Fibroblast of the aortic adventitia (primary cell): ENCODE results near the gene PRPH2. TPM values are rescaled to one million over a fixed set of nuclear protein-coding genes. Genes with fewer than 3 reads are reported as not detected.
"Not testable (repeated sequence)": the region's sequence is repeated elsewhere in the genome, so short reads cannot be mapped to it uniquely, and the experiment has no call there.

Experiments
- DNase-seq: peaks from one replicate; pipeline ENCODE4 v3.0.0-alpha.2; 2010; ENCODE audit warnings: low read depth
- H3K4me3 ChIP-seq: 2 replicates; pipeline ENCODE4 v1.5.1; 2011; ENCODE audit warnings: low read depth, mild to moderate bottlenecking, control low read depth, low read length, moderate library complexity
- total RNA-seq: library from RNA; depleted of rRNA; stranded (reverse); fragments of >200 nt; gene quantifications from 2 replicates; pipeline ENCODE4 v1.2.3, GENCODE V29; 2012; ENCODE audit warnings: low replicate concordance
- TF ChIP-seq, protein P1 (sequence below): IDR thresholded peaks from 2 replicates; pipeline ENCODE4 v1.5.1; 2011; ENCODE audit warnings: mild to moderate bottlenecking, low read length, control low read depth, inconsistent platforms; ENCODE audit not compliant: insufficient read depth

The PRPH2 gene
- total RNA-seq, 1 donor: 0.72 TPM

DNA sequence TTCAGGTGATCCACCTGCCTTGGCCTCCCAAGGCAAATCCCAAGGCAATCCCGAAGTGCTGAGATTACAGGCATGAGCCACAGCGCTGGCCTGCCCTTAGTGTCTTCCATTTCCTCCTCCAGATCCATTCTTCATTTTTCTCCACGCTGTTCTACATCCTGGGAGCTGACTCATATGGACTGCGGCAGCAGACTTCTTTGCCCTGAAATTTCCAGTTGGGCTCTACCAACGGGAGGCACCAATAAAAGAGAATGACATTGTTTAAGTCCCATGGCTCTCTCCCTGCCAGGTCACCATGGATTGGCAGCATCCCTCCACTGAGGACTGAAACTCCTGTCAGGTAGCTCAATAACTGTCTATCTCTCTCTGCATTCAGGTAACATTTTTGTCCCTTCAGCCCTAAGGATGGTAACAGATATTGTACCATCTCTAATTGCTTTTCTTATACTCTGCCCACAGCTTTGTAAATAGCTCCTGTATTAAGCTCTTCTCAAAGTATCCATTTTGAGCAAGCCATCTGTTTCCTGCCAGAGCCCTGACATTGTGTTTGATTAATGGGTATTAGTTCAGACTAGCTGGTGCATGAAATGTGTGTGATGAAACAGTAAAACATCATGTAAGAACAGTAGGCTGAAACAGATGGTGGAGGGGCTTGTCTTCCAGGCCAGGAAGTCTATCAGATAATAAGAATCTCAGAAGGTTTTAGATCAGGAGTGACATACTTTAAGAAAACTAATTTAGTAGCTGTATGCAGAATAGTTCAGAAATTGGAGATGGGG is 19.9 kb upstream of the PRPH2 start:
- peak; percentile 84 for DNase-seq
- H3K4me3 ChIP-seq: no peak overlapping the region
- TF ChIP-seq, protein P1, sequence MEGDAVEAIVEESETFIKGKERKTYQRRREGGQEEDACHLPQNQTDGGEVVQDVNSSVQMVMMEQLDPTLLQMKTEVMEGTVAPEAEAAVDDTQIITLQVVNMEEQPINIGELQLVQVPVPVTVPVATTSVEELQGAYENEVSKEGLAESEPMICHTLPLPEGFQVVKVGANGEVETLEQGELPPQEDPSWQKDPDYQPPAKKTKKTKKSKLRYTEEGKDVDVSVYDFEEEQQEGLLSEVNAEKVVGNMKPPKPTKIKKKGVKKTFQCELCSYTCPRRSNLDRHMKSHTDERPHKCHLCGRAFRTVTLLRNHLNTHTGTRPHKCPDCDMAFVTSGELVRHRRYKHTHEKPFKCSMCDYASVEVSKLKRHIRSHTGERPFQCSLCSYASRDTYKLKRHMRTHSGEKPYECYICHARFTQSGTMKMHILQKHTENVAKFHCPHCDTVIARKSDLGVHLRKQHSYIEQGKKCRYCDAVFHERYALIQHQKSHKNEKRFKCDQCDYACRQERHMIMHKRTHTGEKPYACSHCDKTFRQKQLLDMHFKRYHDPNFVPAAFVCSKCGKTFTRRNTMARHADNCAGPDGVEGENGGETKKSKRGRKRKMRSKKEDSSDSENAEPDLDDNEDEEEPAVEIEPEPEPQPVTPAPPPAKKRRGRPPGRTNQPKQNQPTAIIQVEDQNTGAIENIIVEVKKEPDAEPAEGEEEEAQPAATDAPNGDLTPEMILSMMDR: no peak

DNA sequence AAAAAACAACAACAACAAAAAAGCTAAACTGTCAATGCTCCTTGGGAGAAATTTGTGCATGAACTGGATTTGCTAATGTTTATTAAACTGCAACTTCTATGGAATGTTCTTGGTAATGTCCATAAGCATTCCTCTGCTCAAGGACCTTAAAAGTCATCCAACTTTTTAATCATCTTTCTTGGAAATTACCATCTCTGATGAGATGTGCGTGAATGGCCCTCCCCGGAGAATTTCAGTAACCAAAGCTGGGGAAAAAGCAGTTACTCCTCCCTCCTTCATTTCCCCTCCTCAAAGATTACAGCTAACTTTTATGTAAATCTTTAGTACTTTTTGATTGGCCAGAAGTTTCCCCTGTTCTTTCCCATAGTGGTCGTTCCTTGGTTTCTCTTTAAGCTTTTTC is 18.3 kb upstream of the PRPH2 start:
- H3K4me3 ChIP-seq: no peak overlapping the region
- DNase-seq: peak; percentile 77
- TF ChIP-seq, protein P1: no peak

DNA sequence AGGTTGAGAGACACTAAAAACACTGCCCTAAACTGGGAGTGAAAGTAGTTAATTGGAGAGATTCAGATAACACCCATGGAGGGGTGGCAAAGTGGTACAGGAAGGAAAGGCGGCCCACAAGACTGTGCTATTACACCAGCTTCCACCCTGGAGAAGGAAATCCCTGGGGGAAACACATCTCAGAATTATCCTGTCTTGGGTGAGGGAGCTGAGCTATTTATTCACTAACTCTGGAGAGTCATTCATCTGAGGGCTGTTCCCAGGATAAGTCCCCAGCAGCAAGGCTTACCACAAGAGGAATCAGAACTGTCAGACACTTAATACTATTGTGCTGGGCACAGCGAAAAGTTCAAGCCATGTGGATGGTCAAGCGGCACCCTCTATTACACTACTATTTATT is 13.6 kb upstream of the PRPH2 start:
- H3K4me3 ChIP-seq: no peak overlapping the region
- TF ChIP-seq, protein P1: no peak
- DNase-seq: no peak

DNA sequence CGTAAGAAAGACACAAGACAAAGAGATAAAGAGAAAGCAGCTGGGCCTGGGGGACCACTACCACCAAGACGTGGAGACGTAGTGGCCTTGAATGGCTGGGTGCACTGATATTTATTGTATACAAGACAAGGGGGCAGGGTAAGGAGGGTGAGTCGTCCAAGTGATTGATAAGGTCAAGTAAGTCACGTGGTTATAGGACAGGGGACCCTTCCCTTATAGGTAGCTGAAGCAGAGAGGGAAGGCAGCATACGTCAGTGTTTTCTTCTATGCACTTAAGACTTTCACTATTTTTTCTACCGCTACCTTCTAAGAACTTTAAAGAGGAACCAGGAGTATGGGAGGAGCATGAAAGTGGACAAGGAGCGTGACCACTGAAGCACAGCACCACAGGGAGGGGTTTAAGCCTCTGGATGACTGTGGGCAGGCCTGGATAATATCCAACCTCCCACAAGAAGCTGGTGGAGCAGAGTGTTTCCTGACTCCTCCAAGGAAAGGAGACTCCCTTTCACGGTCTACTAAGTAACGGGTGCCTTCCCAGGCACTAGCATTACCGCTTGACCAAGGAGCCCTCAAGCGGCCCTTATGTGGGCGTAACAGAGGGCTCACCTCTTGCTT is 11.6 kb upstream of the PRPH2 start:
- H3K4me3 ChIP-seq, DNase-seq: not testable (repeated sequence)

DNA sequence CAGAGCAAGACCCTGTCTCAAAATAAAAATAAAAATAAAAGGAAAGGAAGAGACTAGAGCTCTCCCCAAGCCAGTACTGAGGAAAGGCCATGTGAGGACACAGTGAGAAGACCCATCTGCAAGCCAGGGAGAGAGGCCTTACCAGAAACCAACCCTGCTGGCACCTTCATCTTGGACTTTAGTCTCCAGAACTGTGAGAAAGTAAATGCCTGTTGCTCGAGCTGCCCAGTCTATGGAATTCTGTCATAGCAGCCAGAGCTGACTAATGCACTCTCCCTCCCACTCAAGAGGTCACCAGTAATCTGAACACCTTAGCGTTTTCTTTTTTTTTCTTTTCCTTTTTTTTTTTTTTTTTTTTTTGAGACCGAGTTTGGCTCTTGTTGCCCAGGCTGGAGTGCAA is 7.3 kb upstream of the PRPH2 start:
- TF ChIP-seq, protein P1: no peak
- peak; percentile 51 for DNase-seq
- no peak overlapping the region for H3K4me3 ChIP-seq

DNA sequence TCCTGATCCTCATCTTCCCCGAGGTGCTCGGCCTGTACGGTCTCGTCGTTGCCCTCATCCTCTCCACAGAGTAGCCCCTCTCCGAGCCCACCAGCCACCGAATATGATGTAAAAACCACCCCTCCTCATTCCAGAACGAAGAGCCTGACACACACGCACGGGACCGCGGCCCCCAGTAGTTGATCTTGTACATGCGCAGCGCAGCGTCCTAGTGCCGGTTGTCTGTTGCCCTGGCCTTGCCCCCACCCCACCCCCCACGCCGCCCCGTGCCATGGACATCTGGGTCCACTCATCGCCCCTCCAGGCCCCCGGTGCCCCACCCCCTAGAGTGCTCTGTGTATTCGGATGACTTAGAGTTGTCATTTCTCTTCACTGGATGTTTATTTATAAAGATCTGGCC is 5.2 kb upstream of the PRPH2 start:
- DNase-seq: no peak
- TF ChIP-seq, protein P1: no peak
- H3K4me3 ChIP-seq: no peak overlapping the region

DNA sequence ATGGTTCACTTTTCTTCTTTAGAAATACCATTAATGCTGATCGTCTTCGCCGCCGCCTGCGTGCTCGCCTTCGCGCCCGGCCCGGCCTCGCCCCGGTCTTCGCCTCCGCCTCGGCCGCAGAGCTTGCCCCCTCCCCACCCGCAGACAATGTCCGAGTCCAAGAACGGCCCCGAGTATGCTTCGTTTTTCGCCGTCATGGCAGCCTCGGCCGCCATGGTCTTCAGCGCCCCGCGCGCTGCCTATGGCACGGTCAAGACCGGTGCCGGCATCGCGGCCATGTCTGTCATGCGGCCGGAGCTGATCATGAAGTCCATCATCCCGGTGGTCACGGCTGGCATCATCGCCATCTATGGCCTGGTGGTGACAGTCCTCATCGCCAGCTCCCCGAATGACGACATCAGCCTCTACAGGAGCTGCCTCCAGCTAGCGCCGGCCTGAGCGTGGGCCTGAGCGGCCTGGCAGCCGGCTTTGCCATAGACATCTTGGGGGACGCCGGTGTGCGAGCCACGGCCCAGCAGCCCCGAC is 4.8 kb upstream of the PRPH2 start:
- DNase-seq: no peak
- TF ChIP-seq, protein P1: no peak
- no peak overlapping the region for H3K4me3 ChIP-seq
